Liver (tissue), 3 donors: ENCODE results near the gene PHOSPHO1.

ENCODE experiments used
- CTCF ChIP-seq: fragments of 150-350 bp; IDR thresholded peaks from 2 replicates; pipeline ENCODE4 v1.5.1; 2017; ENCODE audit warnings: improper control_type of control experiment, low read depth, low read length; ENCODE audit not compliant: missing input control
- FOXA1 ChIP-seq: IDR thresholded peaks from 2 replicates; pipeline ENCODE4 v1.6.1; 2016; ENCODE audit warnings: antibody characterized with exemption
- JUND ChIP-seq, 2 donors: IDR thresholded peaks; 2 replicates each; pipeline ENCODE4 v1.6.1; 2016; ENCODE audit warnings: antibody characterized with exemption in 2 of 2
- NR2F2 ChIP-seq: IDR thresholded peaks from 2 replicates; pipeline ENCODE4 v1.6.1; 2016; ENCODE audit warnings: antibody characterized with exemption
- RAD21 ChIP-seq, 2 donors: IDR thresholded peaks; 2 replicates each; pipeline ENCODE4 v1.6.1; 2016; ENCODE audit warnings: antibody characterized with exemption in 2 of 2, mild to moderate bottlenecking in 2 of 2
- REST ChIP-seq: IDR thresholded peaks from 2 replicates; pipeline ENCODE4 v1.6.1; 2016; ENCODE audit warnings: antibody characterized with exemption, mild to moderate bottlenecking
- SP1 ChIP-seq: IDR thresholded peaks from 2 replicates; pipeline ENCODE4 v1.6.1; 2018; ENCODE audit warnings: antibody characterized with exemption, mild to moderate bottlenecking
- TAF1 ChIP-seq: conservative IDR thresholded peaks from 2 replicates; pipeline ENCODE4 v1.6.1; 2016; ENCODE audit warnings: antibody characterized with exemption, mild to moderate bottlenecking
- YY1 ChIP-seq: IDR thresholded peaks from 2 replicates; pipeline ENCODE4 v1.6.1; 2016; ENCODE audit warnings: antibody characterized with exemption, mild to moderate bottlenecking
- TF ChIP-seq, protein P1 (sequence below): IDR thresholded peaks from 2 replicates; pipeline ENCODE4 v1.6.1; 2016; ENCODE audit warnings: antibody characterized with exemption
- TF ChIP-seq, protein P2 (sequence below): IDR thresholded peaks from 2 replicates; pipeline ENCODE4 v1.6.1; 2016; ENCODE audit warnings: antibody characterized with exemption
- TF ChIP-seq, protein P3 (sequence below): IDR thresholded peaks from 2 replicates; pipeline ENCODE4 v1.6.1; 2016; ENCODE audit warnings: antibody characterized with exemption
- donor health status: healthy.
- donor health status: healthy.

DNA sequence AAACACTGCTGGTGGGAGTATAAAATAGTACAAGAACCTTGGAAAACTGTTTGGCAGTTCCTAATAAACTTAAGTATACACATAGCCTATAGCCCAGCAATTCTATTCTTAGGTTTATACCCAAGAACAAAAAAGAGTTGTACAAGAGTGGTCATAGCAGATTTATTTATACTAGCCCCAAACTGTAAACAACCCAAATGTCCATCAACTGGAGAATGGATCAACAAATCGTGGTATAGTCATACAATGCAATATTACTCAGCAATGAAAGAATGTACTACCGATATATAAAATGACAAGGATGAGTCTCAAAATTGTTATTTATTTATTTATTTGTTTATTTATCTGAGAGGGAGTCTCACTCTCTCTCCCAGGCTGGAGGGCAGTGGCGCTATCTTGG is 43.3 kb downstream of the PHOSPHO1 start:
- TF ChIP-seq CTCF (no peak), NR2F2 (no peak), RAD21 (IDR thresholded peaks at IDR 0.05) (no peak), FOXA1 (no peak), REST (no peak), YY1 (no peak), TAF1 (no peak), SP1 (no peak), JUND (IDR thresholded peaks at IDR 0.05) (no peak)
- TF ChIP-seq, protein P1, sequence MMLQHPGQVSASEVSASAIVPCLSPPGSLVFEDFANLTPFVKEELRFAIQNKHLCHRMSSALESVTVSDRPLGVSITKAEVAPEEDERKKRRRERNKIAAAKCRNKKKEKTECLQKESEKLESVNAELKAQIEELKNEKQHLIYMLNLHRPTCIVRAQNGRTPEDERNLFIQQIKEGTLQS: no peak
- TF ChIP-seq, protein P2, sequence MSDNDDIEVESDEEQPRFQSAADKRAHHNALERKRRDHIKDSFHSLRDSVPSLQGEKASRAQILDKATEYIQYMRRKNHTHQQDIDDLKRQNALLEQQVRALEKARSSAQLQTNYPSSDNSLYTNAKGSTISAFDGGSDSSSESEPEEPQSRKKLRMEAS: no peak
- TF ChIP-seq, protein P3, sequence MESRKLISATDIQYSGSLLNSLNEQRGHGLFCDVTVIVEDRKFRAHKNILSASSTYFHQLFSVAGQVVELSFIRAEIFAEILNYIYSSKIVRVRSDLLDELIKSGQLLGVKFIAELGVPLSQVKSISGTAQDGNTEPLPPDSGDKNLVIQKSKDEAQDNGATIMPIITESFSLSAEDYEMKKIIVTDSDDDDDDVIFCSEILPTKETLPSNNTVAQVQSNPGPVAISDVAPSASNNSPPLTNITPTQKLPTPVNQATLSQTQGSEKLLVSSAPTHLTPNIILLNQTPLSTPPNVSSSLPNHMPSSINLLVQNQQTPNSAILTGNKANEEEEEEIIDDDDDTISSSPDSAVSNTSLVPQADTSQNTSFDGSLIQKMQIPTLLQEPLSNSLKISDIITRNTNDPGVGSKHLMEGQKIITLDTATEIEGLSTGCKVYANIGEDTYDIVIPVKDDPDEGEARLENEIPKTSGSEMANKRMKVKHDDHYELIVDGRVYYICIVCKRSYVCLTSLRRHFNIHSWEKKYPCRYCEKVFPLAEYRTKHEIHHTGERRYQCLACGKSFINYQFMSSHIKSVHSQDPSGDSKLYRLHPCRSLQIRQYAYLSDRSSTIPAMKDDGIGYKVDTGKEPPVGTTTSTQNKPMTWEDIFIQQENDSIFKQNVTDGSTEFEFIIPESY: no peak
